ENCODE measurements around the gene PHGDH.

Gene PHGDH

GRCh38 chr1:119732465-119733168 lies 20.9 kb downstream of the PHGDH start:
- DNase-seq (ENCODE audit: low read depth) = no peak

DNA sequence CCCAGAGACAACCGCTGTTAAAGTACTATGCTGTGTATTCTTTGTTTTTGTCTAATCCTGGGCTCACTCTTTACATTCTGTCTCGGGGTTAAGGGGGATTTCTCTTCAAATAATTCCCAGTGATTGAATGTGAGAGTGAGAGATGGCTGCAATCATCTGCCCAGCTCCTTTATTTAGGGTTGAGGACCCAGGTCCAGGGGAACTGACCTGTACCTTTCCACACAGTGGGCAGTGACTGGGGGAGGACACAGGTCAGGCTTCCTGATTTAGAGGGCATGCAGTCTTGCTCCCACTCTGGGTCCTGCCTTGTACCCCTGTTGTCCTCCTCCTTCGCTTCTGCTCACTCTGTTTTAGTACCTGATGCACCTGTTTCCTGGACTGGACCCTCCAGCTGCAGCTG lies 22.0 kb downstream of the PHGDH start:
- no peak for DNase-seq (ENCODE audit: low read depth)

DNA sequence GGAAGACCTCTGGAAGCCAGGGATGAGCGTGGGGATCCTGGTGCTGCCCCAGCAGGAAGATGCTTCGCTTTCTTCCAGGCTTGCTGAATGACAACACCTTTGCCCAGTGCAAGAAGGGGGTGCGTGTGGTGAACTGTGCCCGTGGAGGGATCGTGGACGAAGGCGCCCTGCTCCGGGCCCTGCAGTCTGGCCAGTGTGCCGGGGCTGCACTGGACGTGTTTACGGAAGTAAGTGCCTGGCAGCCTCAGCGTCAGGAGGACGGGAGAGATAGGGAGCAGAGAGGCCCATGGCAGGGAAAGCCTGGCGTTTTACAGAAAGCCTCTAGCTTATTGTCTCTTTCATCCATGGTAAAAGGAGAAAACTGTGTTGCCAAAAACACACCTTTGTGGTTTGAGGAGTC lies 23.5 kb downstream of the PHGDH start:
- no peak for DNase-seq (ENCODE audit: low read depth)

GRCh38 chr1:119736649-119737039 lies 24.9 kb downstream of the PHGDH start:
- no peak for DNase-seq (ENCODE audit: low read depth)

- DNase-seq (ENCODE audit: low read depth) = no peak
These were observed 25.4 kb downstream of the PHGDH start for GRCh38 chr1:119737040-119737682.

GRCh38 chr1:119738100-119738720 lies 26.5 kb downstream of the PHGDH start:
- no peak for DNase-seq (ENCODE audit: low read depth)

DNA sequence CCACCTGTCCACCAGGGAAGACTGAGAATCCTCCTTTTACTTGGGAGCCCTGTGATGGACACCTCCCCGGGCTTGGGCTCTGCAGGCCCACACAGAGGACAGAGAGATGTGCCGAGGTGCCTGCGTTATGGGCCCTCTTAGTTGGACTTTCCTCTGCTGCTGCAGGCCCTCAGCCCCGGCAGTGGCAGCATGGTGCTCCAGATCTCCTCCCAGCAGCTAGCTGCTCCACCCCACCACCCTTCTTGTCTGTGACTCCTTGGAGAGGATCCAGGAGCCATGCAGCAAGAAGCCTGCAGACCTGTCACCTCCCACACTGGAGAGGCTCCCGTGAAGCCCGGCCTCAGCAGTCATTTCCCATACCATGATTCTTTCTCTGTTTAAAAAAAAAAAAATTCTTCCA lies 27.4 kb downstream of the PHGDH start:
- DNase-seq (ENCODE audit: low read depth) = no peak

- DNase-seq (ENCODE audit: low read depth) = no peak
These were observed 28.5 kb downstream of the PHGDH start for GRCh38 chr1:119740261-119740660.

GRCh38 chr1:119740896-119741780 lies 29.4 kb downstream of the PHGDH start:
- no peak for DNase-seq (ENCODE audit: low read depth)

- DNase-seq (ENCODE audit: low read depth) = no peak
These were observed 30.5 kb downstream of the PHGDH start for GRCh38 chr1:119742202-119742601.

DNA sequence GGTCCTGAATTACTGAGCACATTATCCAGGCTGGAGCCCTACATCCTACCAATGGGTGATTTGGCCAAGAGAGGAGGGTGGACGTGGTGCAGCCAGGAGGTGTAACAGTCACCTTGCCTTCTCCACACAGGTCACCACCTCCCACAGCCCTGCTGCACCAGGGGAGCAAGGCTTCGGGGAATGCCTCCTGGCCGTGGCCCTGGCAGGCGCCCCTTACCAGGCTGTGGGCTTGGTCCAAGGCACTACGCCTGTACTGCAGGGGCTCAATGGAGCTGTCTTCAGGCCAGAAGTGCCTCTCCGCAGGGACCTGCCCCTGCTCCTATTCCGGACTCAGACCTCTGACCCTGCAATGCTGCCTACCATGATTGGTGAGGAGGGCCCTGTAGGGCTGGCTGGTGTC lies 30.9 kb downstream of the PHGDH start:
- no peak for DNase-seq (ENCODE audit: low read depth)

GRCh38 chr1:119743308-119743707 lies 31.6 kb downstream of the PHGDH start:
- DNase-seq (ENCODE audit: low read depth) = no peak

GRCh38 chr1:119743776-119744597 lies 32.3 kb downstream of the PHGDH start:
- no peak for DNase-seq (ENCODE audit: low read depth)

DNA sequence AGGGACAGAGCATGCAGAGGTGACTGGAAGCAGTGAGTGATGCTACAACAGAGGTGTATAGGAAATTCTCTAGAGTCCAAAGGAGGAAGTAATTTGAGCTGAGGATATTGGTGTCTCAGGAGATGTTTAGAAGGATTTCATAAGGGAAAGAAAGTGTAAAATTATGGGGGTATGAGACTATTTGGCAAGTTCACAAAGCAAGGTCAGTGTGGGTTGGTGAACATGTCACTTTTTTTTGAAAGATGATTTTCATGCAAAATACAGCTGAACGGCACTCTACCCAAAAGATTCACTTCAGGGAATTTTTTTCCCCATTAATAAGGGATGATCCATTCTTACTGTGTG lies 32.8 kb downstream of the PHGDH start:
- no peak for DNase-seq (ENCODE audit: low read depth)

- DNase-seq (ENCODE audit: low read depth) = no peak
These were observed 33.3 kb downstream of the PHGDH start for GRCh38 chr1:119745034-119745433.

DNA sequence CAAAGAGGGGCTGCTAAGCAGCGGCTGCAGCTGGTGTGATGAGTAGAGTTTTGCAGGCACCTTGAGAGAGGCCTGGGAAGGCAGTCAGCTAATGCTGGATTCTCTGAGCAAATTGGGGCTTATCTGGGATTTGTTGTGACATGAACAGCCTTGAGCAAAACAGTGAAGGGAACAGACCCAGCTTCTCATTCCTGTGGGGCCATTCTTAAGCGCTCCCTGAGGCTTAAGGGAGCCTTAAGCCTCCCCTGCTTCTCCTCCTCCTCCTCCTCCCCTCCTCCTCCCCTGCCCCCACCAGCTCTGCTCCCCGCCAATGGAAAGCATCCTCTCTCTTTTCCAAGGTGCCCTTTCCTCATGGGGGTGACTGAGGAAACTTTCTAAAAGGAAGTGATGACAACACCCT lies 35.7 kb downstream of the PHGDH start:
- no peak for DNase-seq (ENCODE audit: low read depth)

DNA sequence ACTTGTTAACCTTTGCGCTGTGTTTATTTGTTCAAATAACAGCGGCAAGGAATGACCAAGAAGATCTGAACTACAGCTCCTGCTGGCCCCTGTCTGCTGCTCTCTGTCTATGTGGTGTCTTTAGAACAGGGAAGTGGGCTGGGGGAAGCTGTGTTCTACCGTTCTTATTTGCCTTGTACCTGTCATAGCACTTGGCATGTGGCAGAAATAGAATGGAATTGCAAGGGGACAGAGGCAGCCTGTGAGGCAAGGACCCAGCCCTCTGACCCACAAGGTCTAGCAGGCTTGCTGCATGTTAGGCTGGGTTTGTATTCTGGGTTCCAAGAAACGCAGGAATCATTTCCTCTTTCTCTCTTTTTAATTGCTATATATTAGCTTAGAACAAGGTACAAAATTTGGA lies 36.3 kb downstream of the PHGDH start:
- no peak for DNase-seq (ENCODE audit: low read depth)

DNA sequence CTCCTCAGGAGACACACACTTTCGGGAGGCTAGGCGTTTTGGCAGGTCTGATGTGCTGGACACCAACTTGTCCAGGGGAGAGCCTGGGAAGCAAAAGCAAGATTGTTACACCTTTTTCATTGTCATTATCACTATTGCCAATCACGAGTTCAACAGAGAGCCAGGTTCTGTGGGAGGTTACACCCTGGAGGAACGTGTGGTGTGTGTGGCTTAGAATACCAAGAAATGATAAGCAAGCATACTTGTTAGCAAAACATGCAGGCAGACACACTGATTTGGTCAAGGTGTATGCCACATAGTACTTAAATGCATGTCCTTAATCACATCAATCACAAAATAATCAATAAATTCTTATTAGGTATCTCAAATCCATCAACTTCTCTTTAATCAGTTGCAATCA lies 40.9 kb downstream of the PHGDH start:
- DNase-seq (ENCODE audit: low read depth) = no peak

DNA sequence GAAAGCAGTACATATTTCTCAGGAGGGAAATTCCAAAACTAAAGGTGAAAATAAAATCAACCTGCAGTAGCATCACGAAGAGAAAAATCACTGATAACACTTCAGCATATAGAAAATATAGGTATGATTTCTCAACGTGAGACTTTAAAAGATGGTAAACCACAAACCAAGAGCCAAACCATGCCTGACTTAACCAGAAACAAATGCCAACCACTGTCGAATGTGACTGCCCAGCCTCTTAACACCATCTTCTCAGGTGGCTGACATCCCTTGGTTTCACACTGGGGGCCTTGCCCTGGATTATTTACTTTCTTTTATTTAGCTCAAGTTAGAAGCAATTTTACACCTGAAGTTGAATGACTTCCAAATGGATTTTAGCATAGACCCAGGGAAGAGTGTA lies 46.9 kb downstream of the PHGDH start:
- DNase-seq (ENCODE audit: low read depth) = no peak

DNA sequence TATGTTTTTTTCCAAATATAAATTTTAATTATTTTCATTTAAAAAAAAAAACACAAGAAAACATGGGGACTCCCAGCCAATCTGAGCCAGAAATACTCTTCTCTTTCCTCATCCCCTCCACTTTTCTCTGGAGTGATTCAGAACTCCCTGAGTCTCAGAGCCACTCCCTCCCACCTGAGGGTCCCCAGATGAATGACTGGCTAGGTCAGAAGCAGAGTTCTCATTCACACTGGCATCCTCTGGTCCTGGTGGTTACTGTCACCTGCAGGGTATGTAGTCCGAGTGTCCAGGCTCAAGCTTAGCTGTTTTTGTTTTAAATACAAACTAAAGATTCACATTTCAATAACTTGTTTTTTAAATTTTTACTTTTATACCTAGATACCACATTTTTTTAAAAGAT lies 50.7 kb downstream of the PHGDH start:
- DNase-seq (ENCODE audit: low read depth) = no peak

DNA sequence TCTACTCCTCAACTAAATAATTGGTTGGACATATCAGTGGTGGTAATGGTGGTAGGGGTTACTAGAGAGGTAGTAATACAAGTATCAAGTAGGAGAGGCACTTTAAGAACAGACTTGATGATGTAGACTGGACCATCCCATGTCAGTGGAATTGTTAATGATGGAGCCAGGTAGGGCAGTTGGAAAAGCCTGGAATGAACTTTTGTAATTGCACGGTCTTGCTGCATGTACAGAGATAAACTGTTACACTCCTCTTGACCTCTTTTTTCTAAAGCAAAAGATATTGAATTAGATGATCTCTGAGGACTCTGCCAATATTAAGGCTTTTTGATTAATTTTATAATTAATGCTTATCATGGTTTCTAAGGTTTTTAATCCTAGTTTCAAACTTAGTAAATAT lies 51.2 kb downstream of the PHGDH start:
- DNase-seq (ENCODE audit: low read depth) = no peak

- no peak for DNase-seq (ENCODE audit: low read depth)
These were observed 52.5 kb downstream of the PHGDH start for GRCh38 chr1:119764220-119764619.
